Astrocyte (in vitro differentiated cells and primary cell): ENCODE measurements around the gene RFPL1. TPM values are rescaled to one million over a fixed set of nuclear protein-coding genes. Genes with fewer than 3 reads are reported as not detected.

Source experiments
- DNase-seq: peaks from one replicate; pipeline ENCODE4 v3.0.0-alpha.2; 2010; ENCODE audit warnings: low read depth
- FAIRE-seq: peaks from 2 replicates; lab custom pipeline; 2011; peaks lifted over from hg19 to GRCh38; lab: Jason Lieb, UNC
- H2AFZ ChIP-seq: 2 replicates; pipeline ENCODE4 v1.6.0; 2012; ENCODE audit warnings: low read depth, low read length, inconsistent platforms
- H3K27ac ChIP-seq: 2 replicates; pipeline ENCODE4 v1.5.1; 2011; ENCODE audit warnings: low read depth, low read length, inconsistent platforms
- H3K27me3 ChIP-seq: 2 replicates; pipeline ENCODE4 v1.6.0; 2011; ENCODE audit warnings: low read length, inconsistent platforms; ENCODE audit not compliant: insufficient read depth
- H3K36me3 ChIP-seq: 2 replicates; pipeline ENCODE4 v1.5.1; 2011; ENCODE audit warnings: low read length, inconsistent platforms; ENCODE audit not compliant: insufficient read depth
- H3K4me1 ChIP-seq: 2 replicates; pipeline ENCODE4 v1.5.1; 2011; ENCODE audit warnings: low read length, inconsistent platforms; ENCODE audit not compliant: insufficient read depth
- H3K4me2 ChIP-seq: 2 replicates; pipeline ENCODE4 v1.6.0; 2012; ENCODE audit warnings: low read length, inconsistent platforms
- H3K4me3 ChIP-seq: 2 replicates; pipeline ENCODE4 v1.5.1; 2011; ENCODE audit warnings: low read depth, mild to moderate bottlenecking, low read length, inconsistent platforms; ENCODE audit not compliant: insufficient read depth
- H3K79me2 ChIP-seq: 2 replicates; pipeline ENCODE4 v1.6.0; 2012; ENCODE audit warnings: mild to moderate bottlenecking, low read length, inconsistent platforms; ENCODE audit not compliant: insufficient read depth
- H3K9ac ChIP-seq: 2 replicates; pipeline ENCODE4 v1.6.0; 2012; ENCODE audit warnings: mild to moderate bottlenecking, low read length, inconsistent platforms
- H3K9me3 ChIP-seq: 2 replicates; pipeline ENCODE4 v1.5.1; 2012; ENCODE audit warnings: low read depth, mild to moderate bottlenecking, low read length, inconsistent platforms; ENCODE audit not compliant: insufficient read depth
- H4K20me1 ChIP-seq: 2 replicates; pipeline ENCODE4 v1.6.0; 2012; ENCODE audit warnings: low read length, inconsistent platforms; ENCODE audit not compliant: insufficient read depth
- H3K27ac Mint-ChIP-seq: one replicate; pipeline ENCODE4 v1.8.0; 2021; ENCODE audit warnings: mild to moderate bottlenecking, mixed read lengths; ENCODE audit not compliant: unreplicated experiment
- H3K27me3 Mint-ChIP-seq: one replicate; pipeline ENCODE4 v1.8.0; 2021; ENCODE audit warnings: low read depth, mixed read lengths; ENCODE audit not compliant: unreplicated experiment
- H3K36me3 Mint-ChIP-seq: one replicate; pipeline ENCODE4 v1.8.0; 2021; ENCODE audit warnings: low read depth, mixed read lengths; ENCODE audit not compliant: unreplicated experiment
- H3K4me1 Mint-ChIP-seq: one replicate; pipeline ENCODE4 v1.8.0; 2021; ENCODE audit warnings: low read depth, mixed read lengths; ENCODE audit not compliant: unreplicated experiment
- H3K4me3 Mint-ChIP-seq: one replicate; pipeline ENCODE4 v1.8.0; 2021; ENCODE audit warnings: mild to moderate bottlenecking, moderate library complexity, mixed read lengths; ENCODE audit not compliant: unreplicated experiment
- H3K9me3 Mint-ChIP-seq: one replicate; pipeline ENCODE4 v1.8.0; 2021; ENCODE audit warnings: mild to moderate bottlenecking, mixed read lengths; ENCODE audit not compliant: unreplicated experiment
- EZH2 ChIP-seq: IDR thresholded peaks from 2 replicates; pipeline ENCODE4 v1.6.1; 2012; ENCODE audit warnings: mild to moderate bottlenecking, low read length, inconsistent platforms; ENCODE audit not compliant: insufficient read depth
- total RNA-seq: library from RNA; stranded (reverse); gene quantifications from 2 replicates; pipeline ENCODE4 v1.2.1, GENCODE V29; 2021
- TF ChIP-seq, protein P1 (sequence below): IDR thresholded peaks from 2 replicates; pipeline ENCODE4 v1.5.1; 2011; ENCODE audit warnings: low read depth, mild to moderate bottlenecking, inconsistent platforms, low read length, moderate library complexity; ENCODE audit not compliant: insufficient read depth

The RFPL1 gene
- total RNA-seq, 1 donor from 2014 or later, result not detected

DNA sequence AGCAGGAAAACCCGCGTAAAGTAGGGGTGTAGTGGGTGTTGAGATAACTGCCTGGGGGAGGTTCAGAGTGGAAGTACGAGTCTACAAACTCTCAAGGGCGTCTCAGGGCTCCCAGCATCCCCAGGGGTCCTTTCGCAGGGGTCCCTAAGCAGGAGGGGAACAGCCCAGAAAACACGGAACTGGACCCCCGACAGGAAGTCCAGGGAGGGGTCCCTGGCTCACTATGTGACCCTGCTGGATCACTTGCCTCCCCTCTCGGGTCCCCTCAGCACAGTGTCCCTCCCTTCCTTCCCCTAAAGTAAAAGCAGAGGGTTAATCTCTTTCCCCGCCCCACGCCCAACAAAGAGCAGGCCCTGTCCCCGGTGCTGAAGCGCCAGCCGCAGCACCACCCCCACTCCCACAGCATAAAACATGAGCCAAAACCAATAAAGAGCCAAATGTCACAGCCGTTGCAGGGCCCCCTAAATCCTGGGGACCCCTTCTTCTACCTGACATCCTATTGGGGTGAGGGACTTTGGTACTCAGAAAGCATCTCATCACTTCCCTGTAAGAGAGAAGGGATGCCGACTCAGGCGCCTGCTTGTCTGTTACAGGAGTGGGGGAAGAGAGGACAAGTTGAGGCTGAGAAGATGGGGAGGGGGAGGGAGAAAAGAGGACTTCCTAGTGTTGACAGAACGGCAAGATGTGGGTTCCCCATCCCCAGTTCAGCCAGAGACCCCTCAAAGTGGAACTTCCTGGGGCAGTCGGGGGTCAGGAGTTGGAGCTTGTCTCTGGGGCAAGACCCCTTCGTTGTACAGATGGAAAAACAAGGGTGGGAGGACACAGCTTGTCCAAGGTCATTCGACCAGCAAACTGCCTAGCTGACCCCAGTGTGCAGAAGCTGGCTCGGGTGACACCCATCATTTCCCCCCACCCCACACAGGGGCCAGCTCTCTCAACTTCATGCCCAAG is 40.2 kb downstream of the RFPL1 start:
- Mint-ChIP-seq H3K4me1 (peaks cover 13% of the 10 kb centered on the region), H3K36me3 (peaks cover 5% of the 10 kb centered on the region), H3K9me3 (peaks cover 11% of the 10 kb centered on the region), H3K27me3 (peaks cover 66% of the 10 kb centered on the region), H3K4me3 (peak overlapping the region; percentile 69), H3K27ac (no peak overlapping the region)
- DNase-seq (no peak), FAIRE-seq (no peak)
- Histone ChIP-seq H3K9me3 (peaks cover 8% of the 10 kb centered on the region), H3K27me3 (peaks cover 48% of the 10 kb centered on the region), H3K4me1 (peaks cover 11% of the 10 kb centered on the region), H3K79me2 (no peaks in the 10 kb centered on the region), H4K20me1 (peaks cover 29% of the 10 kb centered on the region), H3K36me3 (no peaks in the 10 kb centered on the region), H3K27ac (no peak overlapping the region), H3K9ac (no peak overlapping the region), H2AFZ (no peak overlapping the region), H3K4me3 (no peak overlapping the region), H3K4me2 (no peak overlapping the region)
- TF ChIP-seq, protein P1, sequence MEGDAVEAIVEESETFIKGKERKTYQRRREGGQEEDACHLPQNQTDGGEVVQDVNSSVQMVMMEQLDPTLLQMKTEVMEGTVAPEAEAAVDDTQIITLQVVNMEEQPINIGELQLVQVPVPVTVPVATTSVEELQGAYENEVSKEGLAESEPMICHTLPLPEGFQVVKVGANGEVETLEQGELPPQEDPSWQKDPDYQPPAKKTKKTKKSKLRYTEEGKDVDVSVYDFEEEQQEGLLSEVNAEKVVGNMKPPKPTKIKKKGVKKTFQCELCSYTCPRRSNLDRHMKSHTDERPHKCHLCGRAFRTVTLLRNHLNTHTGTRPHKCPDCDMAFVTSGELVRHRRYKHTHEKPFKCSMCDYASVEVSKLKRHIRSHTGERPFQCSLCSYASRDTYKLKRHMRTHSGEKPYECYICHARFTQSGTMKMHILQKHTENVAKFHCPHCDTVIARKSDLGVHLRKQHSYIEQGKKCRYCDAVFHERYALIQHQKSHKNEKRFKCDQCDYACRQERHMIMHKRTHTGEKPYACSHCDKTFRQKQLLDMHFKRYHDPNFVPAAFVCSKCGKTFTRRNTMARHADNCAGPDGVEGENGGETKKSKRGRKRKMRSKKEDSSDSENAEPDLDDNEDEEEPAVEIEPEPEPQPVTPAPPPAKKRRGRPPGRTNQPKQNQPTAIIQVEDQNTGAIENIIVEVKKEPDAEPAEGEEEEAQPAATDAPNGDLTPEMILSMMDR, result no peak
- TF ChIP-seq EZH2, result no peak

- Histone ChIP-seq H3K4me3 (peak within 1 kb of the TSS; percentile 34), H2AFZ (peak within 1 kb of the TSS; percentile 73), H3K9me3 (peaks cover 8% of the 10 kb centered on the region), H3K9ac (no peak within 1 kb of the TSS), H3K36me3 (no peaks in the 10 kb centered on the region), H4K20me1 (peaks cover 29% of the 10 kb centered on the region), H3K4me1 (peaks cover 11% of the 10 kb centered on the region), H3K4me2 (peak within 1 kb of the TSS; percentile 78), H3K27me3 (peaks cover 48% of the 10 kb centered on the region), H3K79me2 (no peaks in the 10 kb centered on the region), H3K27ac (no peak within 1 kb of the TSS)
- Mint-ChIP-seq H3K9me3 (peaks cover 11% of the 10 kb centered on the region), H3K27ac (peak within 1 kb of the TSS; percentile 47), H3K27me3 (peaks cover 57% of the 10 kb centered on the region), H3K36me3 (peaks cover 5% of the 10 kb centered on the region), H3K4me1 (peaks cover 13% of the 10 kb centered on the region), H3K4me3 (peak within 1 kb of the TSS; percentile 76)
- FAIRE-seq (no peak), DNase-seq (no peak)
- TF ChIP-seq, protein P1, result no peak
- TF ChIP-seq EZH2, result no peak
Observed at GRCh38 chr22:29479417-29480261, 41.3 kb downstream of the RFPL1 start, which contains the start of gene NEFH. Gene NEFH (plus strand): TSS chr22:29480218. CDS start chr22:29480263, 45 bp downstream.
